SU-DHL-6 (cell line): Measurements from ENCODE around the gene WASHC4.

ENCODE experiments used
- CTCF ChIP-seq: fragments of 200-600 bp; sonication (generic); IDR thresholded peaks from one replicate; pipeline ENCODE4 v1.5.1; 2017; ENCODE audit warnings: antibody characterized with exemption, mild to moderate bottlenecking, low read length, moderate library complexity; ENCODE audit not compliant: insufficient read depth, poor library complexity, severe bottlenecking
- EZH2phosphoT487 ChIP-seq: fragments of 200-600 bp; sonication (generic), shearing (Covaris generic); conservative IDR thresholded peaks from 2 replicates; pipeline ENCODE4 v1.6.1; 2018; ENCODE audit warnings: mild to moderate bottlenecking, antibody characterized with exemption, low read length, moderate library complexity, mixed read lengths

DNA sequence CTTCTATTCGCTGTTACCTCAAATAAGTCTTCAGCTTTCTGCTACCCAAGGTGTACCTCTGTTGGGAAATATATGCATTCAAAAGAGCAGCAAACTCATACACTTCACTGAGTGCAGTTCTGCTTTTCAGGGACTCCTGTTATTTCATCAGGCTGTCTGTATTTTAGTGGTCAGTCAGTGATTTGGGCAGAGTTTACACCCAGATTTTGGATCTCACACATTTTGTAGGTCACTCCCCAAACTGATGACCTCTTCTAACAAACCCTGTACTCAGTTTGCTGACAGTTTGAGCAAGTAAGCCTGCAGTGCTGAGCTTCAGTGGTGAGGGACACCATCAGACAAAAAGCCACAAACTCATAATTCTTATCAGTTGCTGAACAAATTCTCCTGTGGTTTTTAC, 8.2 kb upstream of the WASHC4 start:
- TF ChIP-seq CTCF (no peak), EZH2phosphoT487 (no peak)
